ENCODE data around the gene CALML4. TPM values are rescaled to one million over a fixed set of nuclear protein-coding genes. Genes with fewer than 3 reads are reported as not detected.
"Not testable (repeated sequence)": the region's sequence is repeated elsewhere in the genome, so short reads cannot be mapped to it uniquely, and the experiment has no call there.

The CALML4 gene
- total RNA-seq, 1 donor: 5.2 TPM

DNA sequence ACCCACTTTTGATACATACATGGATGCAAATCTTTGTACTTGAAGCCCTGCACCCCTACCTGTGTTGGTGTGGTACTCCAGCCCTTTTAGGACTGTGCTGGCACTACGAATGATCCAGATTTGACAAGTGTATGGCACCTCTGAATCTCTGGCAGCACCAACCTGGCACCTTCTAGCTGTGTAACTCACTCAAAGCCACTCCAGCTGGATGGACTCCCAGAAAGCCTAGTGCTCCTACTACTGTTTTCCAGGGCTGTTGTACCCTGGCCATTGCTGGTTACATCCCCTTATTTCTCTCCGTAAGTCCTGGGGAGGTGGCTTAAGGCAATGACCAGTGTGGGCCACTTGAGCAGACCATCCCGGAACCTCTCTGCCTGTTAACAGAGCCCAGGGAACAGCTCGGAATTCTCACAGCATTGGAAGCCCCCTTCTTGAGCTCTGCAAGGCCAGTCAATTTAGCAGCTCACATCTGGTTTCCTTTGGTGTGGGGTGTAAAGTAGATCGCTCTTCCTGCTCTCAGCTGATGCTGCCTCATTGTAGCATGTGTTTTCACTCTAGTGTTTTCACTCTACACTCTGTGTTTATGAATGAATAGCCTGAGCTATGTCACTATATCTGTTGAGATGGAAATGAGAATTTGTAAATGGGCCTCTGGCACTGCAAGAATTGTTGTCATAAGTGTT is 12.2 kb downstream of the CALML4 start:
- no peaks in the 10 kb centered on the region for H3K27me3 ChIP-seq (ENCODE audit: insufficient read depth, low read length)
- H3K9me3 ChIP-seq (ENCODE audit: low read depth, low read length): no peaks in the 10 kb centered on the region
- no peaks in the 10 kb centered on the region for H3K4me1 ChIP-seq (ENCODE audit: insufficient read depth, low read length)
- no peak overlapping the region for H3K4me3 ChIP-seq (ENCODE audit: low read length)

DNA sequence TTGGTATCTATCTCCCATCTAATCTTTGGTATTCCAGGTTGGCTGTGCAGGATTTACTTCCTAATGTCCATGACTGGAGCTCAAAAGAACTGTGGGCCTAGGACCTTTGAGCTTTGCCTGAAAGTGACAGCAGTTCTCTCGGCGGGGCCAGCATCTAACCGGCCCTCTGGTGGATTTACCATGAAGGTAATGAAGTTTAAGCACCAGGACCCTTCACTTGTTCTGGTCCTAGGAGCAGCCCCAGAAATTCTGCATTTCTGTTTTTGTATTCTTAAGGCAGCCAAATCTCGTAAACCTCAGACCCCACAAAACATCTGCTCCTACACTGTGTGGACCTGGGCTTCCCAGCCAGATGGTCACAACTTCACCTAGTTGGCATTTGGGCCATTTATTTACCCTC is 13.0 kb downstream of the CALML4 start:
- Histone ChIP-seq H3K4me3 (ENCODE audit: low read length) (no peak overlapping the region), H3K27me3 (ENCODE audit: insufficient read depth, low read length) (no peaks in the 10 kb centered on the region), H3K9me3 (ENCODE audit: low read depth, low read length) (no peaks in the 10 kb centered on the region), H3K4me1 (ENCODE audit: insufficient read depth, low read length) (no peaks in the 10 kb centered on the region)

DNA sequence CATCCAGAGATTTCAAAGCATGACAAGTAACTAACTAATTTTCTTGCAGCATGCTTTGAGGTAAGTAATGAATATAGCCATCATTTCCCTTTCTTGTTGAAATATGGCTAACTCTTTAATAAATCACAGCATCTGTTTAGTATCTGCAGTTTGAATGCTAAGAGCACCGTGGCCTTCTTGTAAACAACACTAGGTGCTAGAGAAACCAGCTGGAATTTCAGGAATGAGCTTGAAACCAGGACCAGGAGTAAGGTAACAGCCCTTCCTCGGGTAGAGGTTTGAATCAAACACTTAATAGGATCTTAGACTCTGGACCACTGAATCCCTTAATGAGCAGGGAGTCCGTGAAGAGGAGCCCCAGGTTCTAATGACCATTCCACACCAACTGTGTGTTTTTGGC is 13.6 kb downstream of the CALML4 start:
- Histone ChIP-seq H3K9me3 (ENCODE audit: low read depth, low read length) (no peaks in the 10 kb centered on the region), H3K4me1 (ENCODE audit: insufficient read depth, low read length) (no peaks in the 10 kb centered on the region), H3K4me3 (ENCODE audit: low read length) (no peak overlapping the region), H3K27me3 (ENCODE audit: insufficient read depth, low read length) (no peaks in the 10 kb centered on the region)

DNA sequence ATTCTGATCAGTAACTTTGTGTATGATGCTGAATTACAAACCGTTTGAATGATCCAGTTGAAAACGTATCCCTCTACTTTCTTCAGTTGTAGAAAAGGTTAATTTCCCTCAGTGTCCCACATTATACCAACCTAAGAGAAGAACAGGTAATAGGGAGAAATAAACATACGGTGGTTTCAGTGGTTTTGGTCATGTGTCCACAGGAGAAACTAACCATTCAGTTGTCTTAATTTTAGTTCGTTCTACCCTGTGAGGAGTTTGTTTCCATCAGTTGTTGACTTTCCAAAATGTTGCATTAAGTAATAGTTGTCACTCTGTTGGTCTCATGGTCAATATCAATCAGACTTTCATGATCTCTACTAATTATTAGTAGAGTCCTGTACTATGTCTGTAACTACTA is 15.1 kb downstream of the CALML4 start:
- Histone ChIP-seq H3K4me1 (ENCODE audit: insufficient read depth, low read length) (peaks cover 3% of the 10 kb centered on the region), H3K27me3 (ENCODE audit: insufficient read depth, low read length) (no peaks in the 10 kb centered on the region), H3K4me3 (ENCODE audit: low read length) (no peak overlapping the region), H3K9me3 (ENCODE audit: low read depth, low read length) (no peaks in the 10 kb centered on the region)

DNA sequence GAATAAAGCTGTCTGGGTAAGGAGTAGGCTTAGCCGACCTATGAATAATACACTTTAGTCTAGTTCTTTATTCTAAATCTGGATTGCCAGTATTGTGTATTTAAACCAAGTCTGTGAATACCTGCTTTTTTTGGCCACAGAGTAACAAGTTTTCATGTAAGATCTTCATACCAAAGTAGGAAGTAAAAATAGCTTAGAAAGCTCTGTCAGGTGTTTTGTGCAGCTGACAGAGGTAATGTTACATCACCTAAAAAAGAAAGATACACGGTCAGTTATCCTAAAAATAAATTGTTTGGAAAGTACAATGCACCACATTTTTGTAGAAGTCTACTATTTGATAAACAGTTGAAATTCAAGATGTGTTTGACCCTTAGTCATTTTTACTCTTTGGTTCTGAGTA is 16.5 kb downstream of the CALML4 start:
- Histone ChIP-seq H3K9me3 (ENCODE audit: low read depth, low read length) (no peaks in the 10 kb centered on the region), H3K4me3 (ENCODE audit: low read length) (no peak overlapping the region), H3K4me1 (ENCODE audit: insufficient read depth, low read length) (peaks cover 3% of the 10 kb centered on the region), H3K27me3 (ENCODE audit: insufficient read depth, low read length) (no peaks in the 10 kb centered on the region)

DNA sequence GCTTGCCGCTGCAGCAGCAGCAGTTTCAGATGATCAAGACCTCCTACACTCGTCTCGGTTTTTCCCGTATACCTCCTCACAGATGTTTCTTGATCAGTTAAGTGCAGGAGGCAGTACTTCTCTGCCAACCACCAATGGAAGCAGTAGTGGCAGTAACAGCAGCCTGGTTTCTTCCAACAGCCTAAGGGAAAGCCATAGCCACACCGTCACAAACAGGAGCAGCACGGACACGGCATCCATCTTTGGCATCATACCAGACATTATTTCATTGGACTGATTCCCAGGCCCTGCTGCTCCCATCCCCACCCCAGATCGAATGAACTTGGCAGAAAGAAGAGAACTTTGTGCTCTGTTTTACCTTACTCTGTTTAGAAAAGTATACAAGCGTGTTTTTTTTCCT is 17.6 kb downstream of the CALML4 start:
- H3K9me3 ChIP-seq (ENCODE audit: low read depth, low read length): no peaks in the 10 kb centered on the region
- no peak overlapping the region for H3K4me3 ChIP-seq (ENCODE audit: low read length)
- H3K4me1 ChIP-seq (ENCODE audit: insufficient read depth, low read length): peaks cover 3% of the 10 kb centered on the region
- H3K27me3 ChIP-seq (ENCODE audit: insufficient read depth, low read length): no peaks in the 10 kb centered on the region

DNA sequence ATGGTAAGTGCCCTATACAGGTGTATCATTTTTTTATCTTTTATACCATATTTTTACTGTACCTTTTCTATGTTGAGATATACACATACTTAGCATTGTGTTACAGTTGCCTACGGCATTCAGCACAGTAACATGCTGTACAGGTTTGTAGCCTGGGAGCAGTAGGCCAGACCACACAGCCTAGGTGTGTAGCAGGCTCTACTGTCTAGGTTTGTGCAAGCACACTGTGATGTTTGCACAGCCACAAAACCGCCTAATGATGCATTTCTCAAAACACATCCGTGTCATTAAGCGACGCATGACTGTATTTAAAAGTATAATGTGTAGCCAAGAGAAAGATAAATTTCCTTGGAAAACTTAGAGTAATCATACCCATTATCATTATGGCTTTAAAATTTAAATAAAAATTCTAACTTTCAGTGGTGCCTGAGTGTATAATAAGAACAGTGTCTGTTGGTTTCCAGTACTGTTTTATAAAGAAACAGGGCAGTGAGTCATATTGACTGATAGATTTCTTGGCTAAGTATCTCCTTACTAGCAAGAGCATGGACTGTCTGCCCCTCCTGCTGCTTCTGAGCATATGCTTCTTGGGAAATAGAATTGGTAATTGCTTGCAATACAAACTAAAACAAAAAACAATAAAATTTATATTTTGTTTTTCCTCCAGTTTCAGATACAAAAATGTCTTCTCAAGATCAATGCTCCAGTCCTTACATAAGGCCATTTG is 18.3 kb downstream of the CALML4 start:
- H3K4me1 ChIP-seq (ENCODE audit: insufficient read depth, low read length): peaks cover 3% of the 10 kb centered on the region
- no peaks in the 10 kb centered on the region for H3K27me3 ChIP-seq (ENCODE audit: insufficient read depth, low read length)
- H3K4me3 ChIP-seq (ENCODE audit: low read length): no peak overlapping the region
- H3K9me3 ChIP-seq (ENCODE audit: low read depth, low read length): no peaks in the 10 kb centered on the region

DNA sequence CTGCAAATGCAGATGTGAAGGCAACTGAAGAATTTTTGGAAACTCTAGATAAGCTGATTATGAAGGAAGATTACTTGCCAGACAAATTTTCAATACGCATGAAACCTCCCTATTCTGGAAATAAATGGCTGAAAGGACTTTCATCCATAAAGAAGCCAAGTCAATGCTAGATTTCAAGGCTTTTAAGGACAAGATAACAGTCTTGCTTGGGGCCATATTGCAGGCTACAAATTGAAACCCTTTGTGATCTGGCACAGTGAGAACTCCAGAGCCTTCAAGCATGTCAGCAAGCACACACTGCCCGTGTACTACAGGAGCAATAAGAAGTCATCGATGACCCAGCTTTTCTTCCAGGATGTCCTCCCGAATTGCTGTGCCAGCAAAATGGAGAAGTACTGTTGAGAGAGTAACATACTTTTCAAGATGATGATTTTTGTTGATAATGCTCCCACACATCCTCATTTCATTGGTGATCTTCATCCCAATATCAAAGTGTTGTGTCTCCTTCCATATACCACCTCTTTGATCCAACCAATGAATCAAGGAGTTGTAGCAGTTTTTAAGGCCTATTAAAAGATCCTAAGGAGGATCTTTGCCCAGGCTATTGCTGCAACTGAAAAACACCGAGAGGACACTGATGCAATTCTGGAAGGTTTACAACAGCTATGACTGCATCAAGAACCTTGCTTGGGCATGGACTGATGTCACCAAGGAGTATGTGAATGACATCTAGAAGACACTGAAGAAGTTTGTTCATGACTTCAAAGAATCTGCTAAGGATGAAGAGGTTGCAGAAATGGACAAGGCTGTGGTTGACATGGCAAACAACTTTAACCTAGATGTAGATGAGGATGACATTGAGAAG is 20.3 kb downstream of the CALML4 start:
- H3K4me3 ChIP-seq (ENCODE audit: low read length): no peak overlapping the region
- H3K9me3 ChIP-seq (ENCODE audit: low read depth, low read length): no peaks in the 10 kb centered on the region
- no peaks in the 10 kb centered on the region for H3K27me3 ChIP-seq (ENCODE audit: insufficient read depth, low read length)
- H3K4me1 ChIP-seq (ENCODE audit: insufficient read depth, low read length): peaks cover 3% of the 10 kb centered on the region

DNA sequence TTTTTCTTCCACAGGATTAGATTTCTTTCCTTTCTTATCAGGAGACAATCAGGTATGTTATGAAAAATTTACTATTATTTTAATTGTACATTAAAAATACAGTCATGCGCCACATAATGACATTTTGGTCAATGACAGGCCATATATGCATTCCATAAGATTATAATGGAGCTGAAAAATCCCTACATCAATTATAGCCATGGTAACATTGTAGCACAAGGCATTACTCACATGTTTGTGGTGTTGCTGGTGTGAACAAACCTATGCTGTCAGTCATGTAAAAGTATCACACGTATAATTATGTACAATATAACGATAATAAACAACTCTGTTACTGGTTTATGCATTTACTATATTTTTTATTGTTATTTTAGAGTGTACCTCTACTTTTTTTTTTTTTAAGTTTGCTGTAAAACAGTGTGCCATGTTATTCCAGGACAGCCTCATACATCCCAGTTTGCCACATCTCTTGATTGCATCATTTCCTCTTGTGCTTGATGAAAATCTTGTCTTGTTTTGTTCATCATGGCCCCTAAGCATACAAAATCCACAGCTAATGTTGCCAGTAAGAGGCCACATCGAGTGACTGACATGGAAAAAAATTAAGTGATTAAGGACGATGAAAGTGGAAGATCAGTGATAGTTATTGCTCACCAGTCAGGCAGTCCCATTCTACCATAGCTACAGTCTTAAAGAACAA is 21.4 kb downstream of the CALML4 start:
- Histone ChIP-seq H3K9me3 (ENCODE audit: low read depth, low read length) (no peaks in the 10 kb centered on the region), H3K4me1 (ENCODE audit: insufficient read depth, low read length) (peaks cover 3% of the 10 kb centered on the region), H3K27me3 (ENCODE audit: insufficient read depth, low read length) (no peaks in the 10 kb centered on the region), H3K4me3 (ENCODE audit: low read length) (no peak overlapping the region)

DNA sequence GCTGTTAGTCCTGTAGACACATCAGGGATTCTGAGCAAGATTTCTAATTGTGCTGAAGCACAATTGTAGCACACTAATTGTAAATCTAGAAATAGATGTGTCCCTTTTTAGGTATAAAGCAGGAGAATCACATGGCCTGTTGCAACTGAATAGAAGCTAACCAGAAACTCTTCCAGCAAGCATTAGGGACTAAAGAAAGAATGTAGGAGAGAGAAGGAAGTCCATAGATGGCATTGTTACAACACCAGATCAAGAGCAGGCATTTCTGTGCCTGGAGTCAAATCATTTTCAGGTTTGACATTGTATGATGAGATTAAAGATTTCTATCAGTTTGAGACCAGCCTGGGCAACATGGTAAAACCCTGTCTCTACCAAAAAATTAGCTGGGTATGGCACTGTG is 27.4 kb downstream of the CALML4 start:
- no peaks in the 10 kb centered on the region for H3K4me1 ChIP-seq (ENCODE audit: insufficient read depth, low read length)
- H3K4me3 ChIP-seq (ENCODE audit: low read length): no peak overlapping the region
- H3K9me3 ChIP-seq (ENCODE audit: low read depth, low read length): no peaks in the 10 kb centered on the region
- H3K27me3 ChIP-seq (ENCODE audit: insufficient read depth, low read length): no peaks in the 10 kb centered on the region

DNA sequence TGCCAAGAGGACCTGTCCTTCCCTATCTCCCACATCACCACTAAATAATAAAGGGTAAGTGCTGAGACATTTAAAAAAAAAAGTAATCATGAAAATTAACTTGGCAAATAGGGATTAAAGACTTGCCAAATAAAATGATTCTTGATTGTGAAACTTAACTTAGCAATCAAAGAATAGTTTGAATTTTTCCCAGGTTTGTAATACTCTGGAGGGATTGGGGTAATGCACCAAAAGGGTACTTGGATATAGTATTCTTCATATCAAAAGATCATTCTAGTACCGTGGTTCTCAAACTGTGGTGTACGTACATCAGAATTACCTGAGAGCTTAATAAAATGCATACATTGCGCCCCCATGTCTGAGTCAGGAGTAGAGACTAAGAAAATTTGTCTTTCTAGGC is 28.5 kb downstream of the CALML4 start:
- Histone ChIP-seq H3K4me3 (ENCODE audit: low read length) (no peak overlapping the region), H3K27me3 (ENCODE audit: insufficient read depth, low read length) (no peaks in the 10 kb centered on the region), H3K4me1 (ENCODE audit: insufficient read depth, low read length) (no peaks in the 10 kb centered on the region), H3K9me3 (ENCODE audit: low read depth, low read length) (no peaks in the 10 kb centered on the region)

DNA sequence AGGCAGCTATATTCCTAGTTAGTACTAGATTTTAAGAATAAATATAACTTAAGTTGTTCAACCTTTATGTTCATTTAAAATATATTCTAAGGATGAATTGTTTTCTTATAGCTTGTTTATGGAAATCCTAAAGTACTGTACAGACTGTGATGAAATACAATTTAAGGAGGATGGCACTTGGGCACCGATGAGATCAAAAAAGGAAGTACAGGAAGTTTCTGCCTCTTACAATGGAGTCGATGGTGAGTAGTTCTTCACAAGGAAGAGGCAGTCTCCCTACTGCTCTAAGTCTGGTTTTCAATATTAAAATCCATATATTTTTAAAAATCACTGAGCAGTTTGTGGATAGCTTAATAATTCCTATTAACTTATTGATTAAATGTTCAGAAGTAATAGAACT is 29.6 kb downstream of the CALML4 start:
- Histone ChIP-seq H3K4me3 (ENCODE audit: low read length) (no peak overlapping the region), H3K4me1 (ENCODE audit: insufficient read depth, low read length) (no peaks in the 10 kb centered on the region), H3K9me3 (ENCODE audit: low read depth, low read length) (no peaks in the 10 kb centered on the region), H3K27me3 (ENCODE audit: insufficient read depth, low read length) (no peaks in the 10 kb centered on the region)

DNA sequence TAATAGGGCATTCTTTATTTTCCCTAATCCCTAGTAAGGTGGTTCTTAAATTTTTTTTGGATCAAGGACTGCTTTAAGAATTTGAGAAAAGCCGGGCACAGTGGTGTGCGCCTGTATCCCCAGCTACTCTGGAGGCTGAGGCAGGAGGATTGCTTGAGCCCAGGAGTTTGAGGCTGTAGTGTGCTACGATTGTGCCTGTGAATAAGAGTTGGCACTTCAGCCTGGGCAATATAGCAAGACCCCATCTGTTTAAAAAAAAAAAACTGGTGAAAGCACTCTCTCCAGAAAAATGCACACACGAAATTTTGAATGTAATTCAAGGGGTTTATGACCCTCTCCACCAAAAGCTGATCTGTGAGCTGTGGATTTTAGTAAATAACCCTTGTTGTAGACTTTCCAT is 32.0 kb downstream of the CALML4 start:
- Histone ChIP-seq H3K27me3 (ENCODE audit: insufficient read depth, low read length) (no peaks in the 10 kb centered on the region), H3K4me3 (ENCODE audit: low read length) (no peak overlapping the region)

DNA sequence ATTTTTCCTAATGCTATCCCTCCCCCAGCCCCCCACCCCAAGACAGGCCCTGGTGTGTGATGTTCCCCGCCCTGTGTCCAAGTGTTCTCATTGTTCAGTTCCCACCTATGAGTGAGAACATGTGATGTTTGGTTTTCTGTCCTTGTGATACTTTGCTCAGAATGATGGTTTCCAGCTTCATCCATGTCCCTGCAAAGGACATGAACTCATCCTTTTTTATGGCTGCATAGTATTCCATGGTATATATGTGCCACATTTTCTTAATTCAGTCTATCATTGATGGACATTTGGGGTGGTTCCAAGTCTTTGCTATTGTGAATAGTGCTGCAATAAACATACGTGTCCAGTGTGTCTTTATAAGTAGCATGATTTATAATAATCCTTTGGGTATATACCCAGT is 33.1 kb downstream of the CALML4 start:
- not testable (repeated sequence) for H3K4me1 ChIP-seq (ENCODE audit: insufficient read depth, low read length); H3K4me3 ChIP-seq (ENCODE audit: low read length); H3K9me3 ChIP-seq (ENCODE audit: low read depth, low read length); H3K27me3 ChIP-seq (ENCODE audit: insufficient read depth, low read length)

More for the DNA sequence above, 32.0 kb downstream of the CALML4 start:
- no peaks in the 10 kb centered on the region for H3K4me1 ChIP-seq (ENCODE audit: insufficient read depth, low read length)
- H3K9me3 ChIP-seq (ENCODE audit: low read depth, low read length): no peaks in the 10 kb centered on the region

DNA sequence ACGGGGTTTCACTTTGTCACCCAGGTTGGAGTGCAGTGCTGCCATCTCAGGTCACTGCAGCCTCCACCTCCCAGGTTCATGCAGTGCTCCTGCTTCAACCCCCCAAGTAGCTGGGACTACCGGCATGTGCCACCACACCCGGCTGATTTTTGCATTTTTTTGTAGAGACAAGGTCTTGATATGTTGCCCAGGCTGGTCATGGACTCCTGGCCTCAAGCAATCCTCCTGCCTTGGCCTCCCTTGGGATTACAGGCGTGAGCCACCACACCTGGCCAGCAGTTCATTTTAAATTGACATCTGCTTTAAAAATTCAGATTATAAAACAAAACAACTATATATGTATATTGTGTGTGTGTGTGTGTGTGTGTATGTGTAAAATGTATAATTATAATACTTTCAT is 38.3 kb downstream of the CALML4 start:
- H3K4me1 ChIP-seq (ENCODE audit: insufficient read depth, low read length): no peaks in the 10 kb centered on the region
- no peaks in the 10 kb centered on the region for H3K27me3 ChIP-seq (ENCODE audit: insufficient read depth, low read length)
- H3K4me3 ChIP-seq (ENCODE audit: low read length): no peak overlapping the region
- no peaks in the 10 kb centered on the region for H3K9me3 ChIP-seq (ENCODE audit: low read depth, low read length)

Measured in mononuclear cell (primary cell).